Kidney epithelial cell (primary cell): ENCODE measurements around the gene LRRC15. TPM values are rescaled to one million over a fixed set of nuclear protein-coding genes. Genes with fewer than 3 reads are reported as not detected.

Source experiments
- DNase-seq: peaks from one replicate; pipeline ENCODE4 v3.0.0-alpha.2; 2010; ENCODE audit warnings: low read depth
- H3K27me3 ChIP-seq: 2 replicates; pipeline ENCODE4 v1.6.0; 2011; ENCODE audit warnings: low read length; ENCODE audit not compliant: control insufficient read depth, insufficient read depth
- H3K36me3 ChIP-seq: 2 replicates; pipeline ENCODE4 v1.5.1; 2011; ENCODE audit warnings: low read length; ENCODE audit not compliant: control insufficient read depth, insufficient read depth
- H3K4me3 ChIP-seq: 2 replicates; pipeline ENCODE4 v1.5.1; 2011; ENCODE audit warnings: low read depth, mild to moderate bottlenecking, control low read depth, low read length
- total RNA-seq: library from RNA; depleted of rRNA; stranded (reverse); fragments of >200 nt; gene quantifications from 2 replicates; pipeline ENCODE4 v1.2.3, GENCODE V29; 2015
- TF ChIP-seq, protein P1 (sequence below): IDR thresholded peaks from 2 replicates; pipeline ENCODE4 v1.5.1; 2011; ENCODE audit warnings: mild to moderate bottlenecking, moderate library complexity, low read length, control low read depth, inconsistent platforms; ENCODE audit not compliant: insufficient read depth, poor library complexity, severe bottlenecking

LRRC15 gene
- total RNA-seq, 1 donor from 2014 or later, result not detected

DNA sequence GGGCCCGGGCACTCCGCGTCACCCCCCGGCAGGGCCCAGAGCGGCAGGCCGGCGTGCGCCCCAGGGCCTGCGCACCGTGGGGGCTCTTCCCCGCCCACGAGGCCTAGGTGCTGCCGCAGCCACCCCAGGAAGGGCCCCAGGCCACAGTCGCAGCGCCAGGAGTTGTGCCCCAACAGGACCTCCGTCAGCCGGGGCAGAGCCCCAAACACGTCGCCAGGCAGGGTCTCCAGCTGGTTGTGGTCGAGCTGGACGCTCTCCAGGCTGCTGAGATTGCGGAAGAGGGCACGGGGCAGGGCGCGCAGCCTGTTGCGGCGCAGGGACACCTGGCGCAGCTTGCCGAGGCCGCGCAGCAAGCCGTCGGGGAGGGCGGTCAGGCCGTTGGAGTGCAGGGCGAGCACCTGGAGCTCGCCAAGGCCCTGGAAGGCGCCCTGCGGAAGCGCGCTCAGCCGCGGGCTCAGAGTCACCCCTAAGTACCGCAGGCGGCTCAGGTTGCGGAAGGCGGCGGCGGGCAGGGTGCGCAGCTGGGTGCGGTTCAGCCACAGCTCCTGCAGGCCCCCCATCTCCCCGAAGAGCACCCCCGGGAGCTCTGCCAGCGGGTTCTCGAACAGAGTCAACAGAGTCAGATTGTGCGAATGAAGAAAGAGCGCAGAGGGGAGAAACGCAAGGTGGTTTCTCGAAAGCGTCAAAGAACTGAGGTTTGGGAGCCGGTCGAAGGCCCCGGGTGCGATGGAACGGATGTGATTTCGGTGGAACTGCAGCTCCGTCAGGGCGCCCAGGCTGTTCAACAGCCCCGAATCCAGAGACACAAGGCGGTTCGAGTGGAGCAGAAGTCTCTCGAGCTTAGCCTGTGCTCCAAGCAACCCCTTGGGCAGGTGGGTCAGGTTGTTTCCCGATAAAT lies 27.6 kb upstream of the LRRC15 start:
- H3K4me3 ChIP-seq, result no peak overlapping the region

DNA sequence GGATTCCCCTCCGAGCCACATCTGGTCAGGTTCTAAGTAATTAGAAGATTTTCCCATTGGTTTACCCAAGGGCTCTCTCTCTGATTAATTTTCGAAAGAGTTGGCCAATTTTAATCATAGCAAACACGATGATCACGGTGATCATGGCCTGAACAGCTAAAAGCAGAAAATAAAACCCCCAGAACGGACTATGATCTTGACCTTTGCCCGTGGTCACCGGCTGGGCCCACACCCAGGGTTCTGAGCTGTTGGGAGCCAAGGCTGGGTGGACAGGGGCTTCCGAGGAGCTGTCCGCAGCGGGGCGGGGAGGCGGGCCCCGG lies 27.0 kb upstream of the LRRC15 start:
- TF ChIP-seq, protein P1, sequence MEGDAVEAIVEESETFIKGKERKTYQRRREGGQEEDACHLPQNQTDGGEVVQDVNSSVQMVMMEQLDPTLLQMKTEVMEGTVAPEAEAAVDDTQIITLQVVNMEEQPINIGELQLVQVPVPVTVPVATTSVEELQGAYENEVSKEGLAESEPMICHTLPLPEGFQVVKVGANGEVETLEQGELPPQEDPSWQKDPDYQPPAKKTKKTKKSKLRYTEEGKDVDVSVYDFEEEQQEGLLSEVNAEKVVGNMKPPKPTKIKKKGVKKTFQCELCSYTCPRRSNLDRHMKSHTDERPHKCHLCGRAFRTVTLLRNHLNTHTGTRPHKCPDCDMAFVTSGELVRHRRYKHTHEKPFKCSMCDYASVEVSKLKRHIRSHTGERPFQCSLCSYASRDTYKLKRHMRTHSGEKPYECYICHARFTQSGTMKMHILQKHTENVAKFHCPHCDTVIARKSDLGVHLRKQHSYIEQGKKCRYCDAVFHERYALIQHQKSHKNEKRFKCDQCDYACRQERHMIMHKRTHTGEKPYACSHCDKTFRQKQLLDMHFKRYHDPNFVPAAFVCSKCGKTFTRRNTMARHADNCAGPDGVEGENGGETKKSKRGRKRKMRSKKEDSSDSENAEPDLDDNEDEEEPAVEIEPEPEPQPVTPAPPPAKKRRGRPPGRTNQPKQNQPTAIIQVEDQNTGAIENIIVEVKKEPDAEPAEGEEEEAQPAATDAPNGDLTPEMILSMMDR, result no peak
- no peaks in the 10 kb centered on the region for H3K36me3 ChIP-seq

More for the DNA sequence above, 27.6 kb upstream of the LRRC15 start:
- DNase-seq, result no peak
- TF ChIP-seq, protein P1, result no peak
- Histone ChIP-seq H3K36me3 (no peaks in the 10 kb centered on the region), H3K27me3 (peaks cover 26% of the 10 kb centered on the region)

DNA sequence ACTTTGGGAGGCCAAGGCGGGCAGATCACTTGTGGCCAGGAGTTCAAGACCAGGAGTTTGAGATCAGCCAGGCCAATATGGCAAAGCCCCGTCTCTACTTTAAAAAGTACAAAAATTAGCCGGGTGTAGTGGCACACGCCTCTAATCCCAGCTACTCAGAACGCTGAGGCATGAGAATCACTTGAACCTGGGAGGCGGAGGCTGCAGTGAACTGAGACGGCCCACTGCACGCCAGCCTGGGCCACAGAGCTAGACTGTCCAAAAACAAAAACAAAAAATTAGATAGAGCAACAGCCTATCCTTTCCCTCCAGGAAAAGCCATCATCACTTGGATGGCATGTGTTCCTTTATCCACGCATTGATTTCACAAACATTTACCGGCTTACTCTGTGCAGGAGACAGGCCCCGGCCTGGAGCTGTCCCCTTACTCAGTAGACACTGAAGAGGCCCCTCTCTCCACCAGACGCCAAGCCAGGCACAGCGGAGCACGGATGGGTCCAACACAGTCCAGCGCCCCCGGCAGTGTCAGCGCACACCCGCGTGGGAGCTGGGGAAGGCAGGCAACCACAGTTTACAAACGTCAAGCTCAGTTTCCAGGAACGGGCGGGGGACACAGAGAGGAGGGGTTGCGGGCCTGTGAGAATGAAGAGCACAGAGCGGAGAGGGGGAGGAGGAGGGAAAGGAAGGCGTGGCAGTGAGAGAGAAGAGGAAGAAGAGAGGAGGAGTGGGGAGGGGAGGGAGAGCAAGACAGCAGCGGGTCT lies 26.4 kb upstream of the LRRC15 start:
- no peak for DNase-seq
- H3K4me3 ChIP-seq, result no peak overlapping the region

More for the DNA sequence above, 27.0 kb upstream of the LRRC15 start:
- Histone ChIP-seq H3K27me3 (peaks cover 26% of the 10 kb centered on the region), H3K4me3 (no peak overlapping the region)
- DNase-seq, result no peak

DNA sequence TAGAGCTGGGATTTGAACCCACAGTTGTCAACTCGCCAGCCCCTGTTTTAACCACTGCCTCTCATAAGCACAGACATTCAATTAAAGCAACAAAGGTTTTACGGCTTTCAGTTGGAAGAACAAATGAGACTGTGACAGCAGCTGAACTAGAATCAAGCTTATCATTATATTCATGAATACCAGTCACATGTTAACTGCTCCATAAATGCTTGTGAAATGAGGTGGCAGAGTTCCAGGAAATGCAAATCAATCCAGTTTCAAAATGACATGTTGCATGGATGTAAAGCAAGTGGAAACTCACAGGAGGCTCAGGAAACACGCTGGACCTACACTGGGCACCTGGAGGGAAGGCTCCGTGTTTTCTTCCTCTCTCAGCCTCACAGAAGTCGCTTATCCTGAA lies 25.7 kb upstream of the LRRC15 start:
- H3K27me3 ChIP-seq, result peaks cover 26% of the 10 kb centered on the region
- no peak overlapping the region for H3K4me3 ChIP-seq
- DNase-seq, result no peak
- H3K36me3 ChIP-seq, result no peaks in the 10 kb centered on the region
- TF ChIP-seq, protein P1, result no peak

More for the DNA sequence above, 26.4 kb upstream of the LRRC15 start:
- no peaks in the 10 kb centered on the region for H3K36me3 ChIP-seq
- TF ChIP-seq, protein P1, result no peak
- peaks cover 26% of the 10 kb centered on the region for H3K27me3 ChIP-seq

DNA sequence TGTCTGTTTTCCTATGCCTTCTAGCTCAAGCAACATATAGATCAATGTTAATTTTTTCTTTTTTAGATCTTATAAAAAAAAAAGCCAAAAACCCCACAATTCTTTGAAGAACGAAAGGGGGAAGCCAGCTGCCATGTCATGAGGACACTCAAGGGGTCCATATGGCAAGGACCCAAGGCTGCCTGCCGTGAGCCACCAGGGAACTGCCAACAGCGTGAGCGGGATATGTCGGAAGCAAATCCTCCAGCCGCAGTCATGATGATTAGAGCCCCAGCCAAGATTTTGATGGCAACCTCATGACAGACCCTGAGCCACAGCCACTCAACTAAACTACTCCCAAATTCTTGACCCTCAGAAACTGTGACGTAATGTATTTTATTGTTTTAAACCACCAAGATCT lies 23.0 kb upstream of the LRRC15 start:
- TF ChIP-seq, protein P1, result no peak
- Histone ChIP-seq H3K27me3 (peaks cover 21% of the 10 kb centered on the region), H3K4me3 (no peak overlapping the region), H3K36me3 (no peaks in the 10 kb centered on the region)
- no peak for DNase-seq
